Upper lobe of right lung (tissue), 1 donor: ENCODE results near the gene DLAT. TPM values are rescaled to one million over a fixed set of nuclear protein-coding genes. Genes with fewer than 3 reads are reported as not detected.
A peak's percentile ranks its signal among the peaks of the same experiment; 100 is the strongest.

Experiments
- ATAC-seq: fragments of 200-7000 bp; cut with Tn5 transposase; one replicate; pipeline ENCODE4 v1.9.1; 2020; ENCODE audit warnings: mild to moderate bottlenecking, moderate library complexity
- DNase-seq: peaks from one replicate; pipeline ENCODE4 v3.0.0-alpha.2; 2020
- H3K27ac ChIP-seq: fragments of 200-600 bp; one replicate; pipeline ENCODE4 v1.8.0; 2022
- H3K27me3 ChIP-seq: fragments of 200-600 bp; one replicate; pipeline ENCODE4 v1.8.0; 2022; ENCODE audit warnings: mild to moderate bottlenecking
- H3K36me3 ChIP-seq: fragments of 200-600 bp; one replicate; pipeline ENCODE4 v1.8.0; 2022
- H3K4me1 ChIP-seq: fragments of 200-600 bp; one replicate; pipeline ENCODE4 v1.8.0; 2022
- H3K4me3 ChIP-seq: fragments of 200-600 bp; one replicate; pipeline ENCODE4 v1.8.0; 2022; ENCODE audit warnings: mild to moderate bottlenecking
- H3K9me3 ChIP-seq: fragments of 200-600 bp; one replicate; pipeline ENCODE4 v1.8.0; 2022
- CTCF ChIP-seq: fragments of 200-600 bp; IDR thresholded peaks from one replicate; pipeline ENCODE4 v1.8.0; 2022; ENCODE audit warnings: antibody characterized with exemption
- intact Hi-C: fragments of 100-400 bp; cut with DNase I; formaldehyde crosslinking; loops from one replicate; pipeline ENCODE4 v1.11.0; 2022
- total RNA-seq: library from RNA; stranded (reverse); fragmentation: NEBNext Ultra II Directional; extraction: Animal tissue kit (Norgen Biotek cat#: 25700); gene quantifications from one replicate; pipeline ENCODE4 v1.2.1, GENCODE V29; 2021
- donor health status: DM: no; HTN: yes; CAD: no; lungs with severe emphysema.

DLAT gene
- total RNA-seq, 1 donor from 2014 or later, result 29.2 TPM

DNA sequence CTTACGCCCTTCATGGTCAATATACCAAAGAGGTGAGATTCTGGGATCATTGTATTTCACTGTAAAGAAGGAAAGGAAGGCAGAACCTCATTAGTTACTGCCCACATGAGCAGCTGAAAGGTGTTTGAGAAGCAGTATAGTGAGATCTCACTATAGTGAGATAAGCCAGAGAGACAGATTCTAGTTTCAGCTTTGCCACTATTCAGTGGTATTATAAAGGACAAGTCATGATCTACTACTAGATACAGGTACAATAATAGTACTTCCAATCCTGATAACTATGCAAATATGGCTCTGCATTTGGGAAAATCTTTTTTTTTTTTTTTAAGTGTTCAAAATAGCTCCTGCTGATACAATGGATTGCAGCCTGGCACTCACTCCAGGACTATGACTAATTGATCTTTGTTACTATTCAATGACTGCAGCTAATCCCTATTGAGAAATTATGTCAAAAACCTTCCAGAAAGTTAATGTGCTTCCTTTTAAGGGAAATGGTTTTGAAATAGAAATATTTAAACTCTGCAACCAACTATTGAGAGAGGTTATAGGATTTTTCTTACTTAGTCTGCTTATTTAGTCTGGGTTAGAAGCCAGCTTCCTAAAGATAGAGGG lies 8.3 kb upstream of the DLAT start:
- intact Hi-C loops, result no loop called here
- ATAC-seq, result no peak

GRCh38 chr11:112017538-112017937 lies 7.7 kb upstream of the DLAT start:
- intact Hi-C loops, result no loop called here
- no peaks in the 10 kb centered on the region for H3K27me3 ChIP-seq
- ATAC-seq, result no peak
- no peak for DNase-seq
- H3K36me3 ChIP-seq, result peaks cover 24% of the 10 kb centered on the region
- no peaks in the 10 kb centered on the region for H3K4me1 ChIP-seq
- no peak overlapping the region for H3K27ac ChIP-seq
- H3K4me3 ChIP-seq, result no peak overlapping the region
- H3K9me3 ChIP-seq, result no peaks in the 10 kb centered on the region
- no peak for TF ChIP-seq CTCF

More for the DNA sequence above, 8.3 kb upstream of the DLAT start:
- Histone ChIP-seq H3K27me3 (no peaks in the 10 kb centered on the region), H3K4me1 (no peaks in the 10 kb centered on the region), H3K36me3 (peaks cover 24% of the 10 kb centered on the region), H3K27ac (no peak overlapping the region), H3K4me3 (no peak overlapping the region), H3K9me3 (no peaks in the 10 kb centered on the region)
- no peak for TF ChIP-seq CTCF
- no peak for DNase-seq

- H3K36me3 ChIP-seq, result peaks cover 24% of the 10 kb centered on the region
- no peak overlapping the region for H3K4me3 ChIP-seq
- no peak overlapping the region for H3K27ac ChIP-seq
- H3K4me1 ChIP-seq, result peaks cover under 1% of the 10 kb centered on the region
- ATAC-seq, result no peak
- no peak for TF ChIP-seq CTCF
- no peak for DNase-seq
- H3K9me3 ChIP-seq, result no peaks in the 10 kb centered on the region
- intact Hi-C loops, result no loop called here
- H3K27me3 ChIP-seq, result no peaks in the 10 kb centered on the region
Measured at GRCh38 chr11:112019066-112019465, 6.1 kb upstream of the DLAT start.

GRCh38 chr11:112023104-112023503 lies 2.1 kb upstream of the DLAT start:
- no peak overlapping the region for H3K27ac ChIP-seq
- peaks cover 20% of the 10 kb centered on the region for H3K36me3 ChIP-seq
- H3K9me3 ChIP-seq, result no peaks in the 10 kb centered on the region
- intact Hi-C loops, result no loop called here
- H3K27me3 ChIP-seq, result no peaks in the 10 kb centered on the region
- ATAC-seq (no peak), DNase-seq (no peak)
- no peak overlapping the region for H3K4me3 ChIP-seq
- H3K4me1 ChIP-seq, result peaks cover 11% of the 10 kb centered on the region
- no peak for TF ChIP-seq CTCF

DNA sequence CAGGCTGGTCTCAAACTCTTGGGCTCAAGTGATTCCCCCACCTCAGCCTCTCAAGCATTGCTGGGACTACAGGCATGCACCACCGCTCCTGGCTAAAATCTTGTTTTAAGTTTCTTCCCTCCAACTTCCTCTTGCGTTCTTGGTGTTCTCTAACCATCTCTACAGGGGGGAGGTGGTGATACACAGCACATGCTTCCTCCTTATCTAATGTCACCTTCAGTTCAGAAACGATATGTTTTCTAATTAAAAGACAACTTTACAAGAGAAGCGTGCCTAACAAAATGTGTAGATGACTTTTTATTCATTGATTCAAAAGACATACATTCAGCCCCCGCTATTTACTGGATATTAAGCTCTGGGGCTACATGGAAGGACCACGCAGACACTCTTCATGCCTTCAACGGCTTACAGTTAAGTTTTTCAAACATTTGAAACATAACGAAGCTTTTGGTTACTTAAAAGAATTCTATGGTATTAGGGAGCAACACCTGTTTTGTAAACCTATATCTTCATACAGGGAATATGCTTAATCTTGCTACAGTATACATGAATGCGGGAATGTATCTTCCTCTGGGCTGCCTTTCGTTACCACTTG lies 933 bp upstream of the DLAT start:
- DNase-seq, result no peak

More for the DNA sequence above, 933 bp upstream of the DLAT start:
- no peak for ATAC-seq
- Histone ChIP-seq H3K4me3 (peak overlapping the region; percentile 83), H3K4me1 (peaks cover 11% of the 10 kb centered on the region), H3K27me3 (no peaks in the 10 kb centered on the region), H3K9me3 (no peaks in the 10 kb centered on the region), H3K36me3 (peaks cover 20% of the 10 kb centered on the region), H3K27ac (peak overlapping the region; percentile 90)
- intact Hi-C loops, result no loop called here
- TF ChIP-seq CTCF, result no peak
